GM19467 (cell line): ENCODE data around the gene TCN2.
"Not testable (repeated sequence)": the region's sequence is repeated elsewhere in the genome, so short reads cannot be mapped to it uniquely, and the experiment has no call there.

ENCODE experiments used
- ATAC-seq: cut with Tn5 transposase; IDR thresholded peaks from one replicate; pipeline ENCODE4 v1.9.1; 2021; ENCODE audit warnings: mild to moderate bottlenecking, moderate library complexity; ENCODE audit not compliant: unreplicated experiment

The TCN2 gene

DNA sequence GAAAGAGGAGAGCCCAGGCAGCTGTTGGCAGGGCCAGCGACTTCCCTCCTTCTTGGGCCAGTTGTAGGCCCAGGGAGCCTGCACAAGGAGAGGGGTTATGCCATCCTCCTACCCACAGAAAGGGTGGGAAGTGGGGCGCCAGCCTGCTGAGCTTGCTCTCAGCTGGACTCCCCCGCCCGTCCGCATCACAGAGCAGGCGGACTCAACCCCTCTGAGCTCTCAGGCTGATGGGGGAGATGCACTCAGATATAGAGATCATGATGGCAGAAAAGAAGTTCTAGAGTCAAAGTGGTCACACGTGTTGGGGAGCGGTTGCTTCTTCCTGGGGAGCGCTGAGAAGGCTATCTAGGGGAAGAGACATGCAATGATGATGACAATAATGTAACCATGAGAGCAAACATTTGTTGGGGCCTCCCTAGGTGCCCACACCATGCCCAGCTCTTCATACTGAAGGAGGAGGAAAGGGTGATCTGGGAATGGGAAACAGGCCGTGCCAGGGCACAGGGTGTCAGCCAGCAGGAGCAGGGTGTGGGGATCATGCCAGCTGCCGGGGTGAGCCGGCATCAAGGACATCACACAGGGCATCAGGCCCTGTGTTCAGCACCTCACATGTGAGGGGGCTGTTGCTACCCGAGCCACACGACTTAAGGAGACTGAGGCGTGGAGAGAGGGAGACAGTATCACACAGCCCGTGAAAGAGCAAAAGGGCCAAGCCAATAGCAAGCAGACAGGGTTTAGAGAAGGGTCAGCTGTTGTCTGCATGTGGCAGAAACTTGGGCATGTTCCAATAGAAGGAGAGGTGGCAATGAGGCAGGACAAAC is 36.3 kb downstream of the TCN2 start:
- no peak for ATAC-seq

DNA sequence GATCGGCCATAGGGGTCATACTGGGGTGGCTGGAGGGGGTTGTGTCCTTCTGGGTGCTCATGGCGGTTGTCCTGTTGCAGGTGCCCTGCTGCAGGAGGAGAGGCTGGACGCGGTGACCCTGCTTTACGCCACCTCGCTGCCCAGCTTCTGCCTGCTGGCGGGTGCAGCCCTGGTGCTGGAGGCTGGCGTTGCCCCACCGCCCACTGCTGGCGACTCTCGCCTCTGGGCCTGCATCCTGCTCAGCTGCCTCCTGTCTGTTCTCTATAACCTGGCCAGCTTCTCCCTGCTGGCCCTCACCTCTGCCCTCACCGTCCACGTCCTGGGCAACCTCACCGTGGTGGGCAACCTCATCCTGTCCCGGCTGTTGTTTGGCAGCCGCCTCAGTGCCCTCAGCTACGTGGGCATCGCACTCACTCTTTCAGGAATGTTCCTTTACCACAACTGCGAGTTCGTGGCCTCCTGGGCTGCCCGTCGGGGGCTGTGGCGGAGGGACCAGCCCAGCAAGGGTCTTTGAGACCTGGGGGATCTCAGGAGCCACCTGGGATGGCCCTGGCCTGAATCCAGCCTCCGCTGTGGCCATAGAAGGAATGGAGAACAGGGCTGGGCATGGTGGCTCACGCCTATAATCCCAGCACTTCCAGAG is 39.7 kb downstream of the TCN2 start:
- ATAC-seq = no peak

DNA sequence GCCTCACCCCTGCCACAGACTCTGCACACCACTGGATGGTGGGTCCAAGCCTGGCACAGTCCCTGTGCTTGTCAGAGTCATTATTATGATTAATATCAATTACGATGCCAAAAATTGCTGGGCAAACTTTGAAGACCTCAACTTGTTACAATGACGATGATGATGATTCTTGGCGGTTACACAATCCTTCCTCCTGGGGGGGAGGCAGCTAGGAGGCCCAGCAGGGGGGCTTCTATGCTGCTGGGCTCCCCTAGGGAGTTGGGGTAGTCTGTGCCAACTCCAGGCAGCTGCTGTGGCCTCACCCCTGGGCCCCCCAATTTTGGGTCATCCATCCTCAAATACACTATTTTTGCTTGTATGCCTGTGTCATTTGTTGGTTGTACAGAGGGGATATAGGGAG is 40.6 kb downstream of the TCN2 start:
- ATAC-seq = no peak

DNA sequence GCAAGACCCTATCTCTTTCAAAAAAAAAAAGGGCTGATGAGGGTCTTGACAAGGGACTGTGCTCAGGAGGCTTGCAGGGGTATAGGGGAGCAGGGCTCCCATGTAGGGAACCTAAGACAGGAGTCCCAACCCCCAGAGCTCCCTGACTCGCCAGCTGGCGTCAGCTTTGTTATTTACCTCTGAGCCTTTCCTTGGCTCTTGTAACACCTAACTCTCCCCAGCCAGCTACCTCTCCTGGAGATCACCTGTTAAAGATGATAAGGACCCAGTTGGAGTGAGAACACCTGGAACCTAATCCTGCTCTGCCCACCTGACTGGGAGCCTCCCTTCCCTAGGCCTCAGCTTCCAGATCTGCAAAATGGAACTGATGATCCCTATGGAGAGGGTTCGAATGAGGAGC is 41.9 kb downstream of the TCN2 start:
- ATAC-seq = no peak

DNA sequence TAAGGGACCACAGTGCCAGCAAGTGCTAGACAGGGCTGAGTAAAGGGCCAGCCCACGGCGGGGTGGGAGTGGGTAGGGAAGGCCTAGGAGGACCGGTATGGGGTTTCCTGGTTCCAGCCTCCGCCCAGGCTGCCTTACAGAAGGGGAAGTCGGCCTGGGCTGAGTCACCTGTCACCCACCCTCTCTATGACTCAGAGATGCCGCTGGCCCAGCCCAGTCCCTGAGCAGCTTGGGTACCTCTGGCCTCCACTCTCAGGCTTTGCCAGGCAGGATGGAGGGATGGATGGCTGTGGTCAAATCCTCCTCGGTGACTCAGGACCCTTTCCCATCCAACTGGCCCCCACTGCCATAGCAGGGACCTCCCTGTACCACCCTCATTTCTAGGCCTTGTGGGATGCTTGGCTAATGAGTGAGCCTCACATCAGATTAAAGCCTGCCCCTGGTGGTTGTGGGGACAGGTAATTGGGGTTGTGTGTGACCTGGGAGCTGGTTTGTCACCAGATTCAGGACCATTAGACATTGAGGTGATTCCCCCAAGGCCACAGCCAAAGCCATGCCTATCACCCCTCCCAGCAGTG is 42.5 kb downstream of the TCN2 start:
- ATAC-seq = no peak

DNA sequence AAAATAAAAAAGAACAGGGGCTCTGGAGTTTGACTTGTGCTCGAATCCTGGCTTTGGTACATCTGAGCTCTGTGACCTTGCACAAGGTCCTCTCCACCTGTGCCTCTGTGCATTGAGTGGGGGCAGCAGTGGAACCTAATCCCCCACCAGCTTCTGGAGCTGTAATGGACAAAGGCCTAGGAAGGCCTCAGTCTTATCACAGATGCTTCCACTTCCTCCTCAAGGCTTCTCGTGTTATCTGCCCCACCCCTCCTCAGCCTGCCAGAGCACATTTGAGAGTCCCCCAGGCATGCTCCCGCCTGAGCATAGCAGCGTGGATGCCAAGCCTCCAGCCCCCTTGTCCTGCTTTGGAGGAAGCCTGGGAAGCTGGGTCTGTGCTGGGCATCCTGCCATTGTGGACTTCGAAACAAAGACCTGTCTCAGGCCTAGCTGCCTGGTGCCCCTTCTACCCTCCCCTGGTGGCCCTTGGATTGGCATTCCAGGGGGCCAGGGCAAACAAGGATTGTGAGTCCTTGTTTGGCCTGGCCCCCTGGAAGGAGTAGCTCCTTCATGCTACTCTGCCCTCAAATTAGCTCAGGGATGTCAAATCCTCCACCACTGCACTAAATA is 43.6 kb downstream of the TCN2 start:
- ATAC-seq = no peak

DNA sequence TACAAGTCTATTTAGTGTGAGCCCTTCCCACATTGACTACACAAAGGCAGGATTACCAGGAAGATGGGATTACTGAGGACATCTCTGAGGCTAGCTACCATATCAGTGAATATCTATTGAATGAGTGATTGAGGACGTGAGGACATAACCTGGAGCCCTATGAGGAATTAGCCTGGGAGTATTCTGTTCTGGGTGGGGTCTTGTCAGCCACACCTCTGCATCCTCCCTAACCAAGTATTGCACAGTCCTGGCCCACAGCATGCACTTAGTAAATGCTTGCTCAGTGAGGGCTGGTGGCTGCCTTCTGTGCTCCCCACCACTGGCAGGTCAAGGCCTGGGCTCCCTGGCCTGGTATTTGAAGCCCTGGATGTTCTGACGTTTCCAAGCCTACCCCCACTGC is 45.9 kb downstream of the TCN2 start:
- ATAC-seq = no peak

DNA sequence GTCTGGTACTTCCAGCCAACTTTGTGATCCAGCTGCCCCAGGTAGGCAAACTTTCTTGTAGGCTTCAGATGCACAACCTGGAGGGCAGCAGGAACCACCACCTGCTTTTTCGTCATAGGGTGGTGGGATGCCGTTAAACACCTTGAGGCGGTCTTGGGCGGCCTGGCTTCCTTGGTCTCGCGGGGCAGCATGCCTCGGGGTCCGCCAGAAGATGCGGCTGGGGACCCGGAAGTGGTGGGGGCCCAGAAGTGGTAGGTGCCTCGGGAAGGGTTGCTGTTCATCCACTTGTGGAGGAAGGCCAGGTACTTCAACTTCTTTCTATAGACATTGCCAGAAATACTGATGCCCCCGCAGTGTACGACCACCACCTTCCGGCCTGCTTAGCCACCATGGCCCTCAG is 47.4 kb downstream of the TCN2 start:
- no peak for ATAC-seq

DNA sequence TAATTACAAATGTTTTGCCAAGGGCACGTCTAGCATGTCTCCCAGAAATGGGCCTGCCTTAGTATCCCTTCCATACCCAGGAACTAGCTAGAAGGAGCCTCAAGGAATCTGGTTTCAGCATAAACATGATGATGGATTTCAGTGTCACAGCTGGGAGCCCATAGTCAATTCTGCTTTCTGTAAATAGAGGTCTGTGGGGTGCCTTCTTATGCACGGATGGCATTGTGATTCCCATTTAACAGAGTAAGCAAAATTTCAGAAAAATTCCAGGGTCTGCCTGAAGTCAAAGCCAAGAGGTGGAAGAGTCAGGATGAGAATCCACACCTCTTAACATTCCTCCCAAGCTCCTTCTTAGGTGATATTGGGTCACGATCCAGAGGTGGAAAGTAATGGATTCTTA is 48.6 kb downstream of the TCN2 start:
- no peak for ATAC-seq

DNA sequence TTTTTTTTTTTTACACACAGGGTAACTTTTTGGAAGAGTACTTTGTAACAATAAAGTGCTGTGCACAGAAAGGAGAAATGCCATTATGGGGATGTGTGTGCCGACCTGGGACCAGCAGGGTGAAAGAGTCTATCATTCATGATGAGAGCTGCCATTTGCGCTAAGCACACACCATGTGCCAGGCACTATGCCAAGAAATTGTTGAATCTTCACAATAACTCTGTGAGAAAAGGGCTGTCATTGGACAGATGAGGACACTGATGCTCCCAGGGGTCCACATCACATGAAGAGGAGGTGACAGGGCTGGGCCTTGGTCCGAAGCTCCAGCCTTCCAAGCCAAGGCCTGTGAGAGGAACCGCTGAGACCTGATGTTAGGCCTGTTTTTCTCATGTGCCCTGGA is 55.1 kb downstream of the TCN2 start:
- no peak for ATAC-seq

DNA sequence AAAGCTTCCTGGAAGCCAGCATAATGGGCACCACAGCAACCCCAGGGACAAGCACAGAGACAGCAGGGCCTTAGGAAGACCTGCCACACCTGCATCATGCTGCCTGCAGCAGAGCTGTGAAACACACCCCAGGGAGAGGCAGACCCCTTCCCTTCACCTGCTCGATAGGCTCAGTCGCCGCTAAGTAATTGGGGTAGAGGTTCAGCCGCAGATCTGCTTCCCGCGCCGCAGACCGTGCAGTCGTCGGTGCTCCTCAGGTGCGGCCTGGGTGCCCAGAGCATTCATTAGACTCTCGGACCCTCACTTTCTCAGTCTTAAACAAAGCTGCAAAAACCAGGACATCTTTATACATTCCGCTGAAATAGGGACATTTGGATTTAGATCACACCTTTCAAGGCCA is 57.8 kb downstream of the TCN2 start:
- no peak for ATAC-seq

DNA sequence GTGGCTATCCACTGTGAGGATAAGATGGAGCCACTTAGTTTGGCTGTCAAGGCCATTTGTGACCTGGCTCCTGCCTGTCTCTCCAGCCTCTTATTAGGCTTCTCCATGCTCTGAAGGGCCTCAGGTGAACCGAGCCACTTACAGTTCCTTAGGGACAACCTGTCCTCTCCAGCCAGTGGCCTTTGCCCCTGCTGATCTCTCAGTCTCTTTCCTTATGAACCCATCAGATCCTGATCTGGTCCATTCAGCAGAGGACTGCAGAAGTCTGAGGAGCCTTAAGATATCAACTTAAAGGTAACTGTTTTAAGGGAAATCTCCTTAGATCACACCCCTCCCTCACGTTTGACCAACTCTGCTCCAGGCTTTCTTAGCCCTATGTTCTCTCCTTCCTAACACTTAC is 58.3 kb downstream of the TCN2 start:
- no peak for ATAC-seq

DNA sequence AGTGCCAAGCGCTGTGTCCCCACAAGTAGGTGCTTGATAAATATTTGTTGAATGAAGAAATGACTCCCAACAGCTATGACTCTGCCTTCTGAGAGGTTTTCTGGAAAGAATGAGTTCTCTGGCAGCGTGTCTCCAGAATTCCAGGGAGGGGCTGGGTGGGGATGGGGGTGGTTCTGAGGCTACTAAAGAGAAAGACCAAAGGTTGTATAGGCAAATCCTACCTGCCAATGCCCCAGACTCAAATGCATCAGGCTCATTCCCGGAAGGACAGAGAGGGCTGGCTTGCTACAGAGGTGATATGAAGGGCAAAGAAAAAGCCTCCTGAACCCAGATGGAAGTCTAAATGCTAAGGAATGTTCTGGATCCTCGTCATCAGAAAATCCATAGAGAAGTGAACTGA is 58.8 kb downstream of the TCN2 start:
- ATAC-seq = no peak

DNA sequence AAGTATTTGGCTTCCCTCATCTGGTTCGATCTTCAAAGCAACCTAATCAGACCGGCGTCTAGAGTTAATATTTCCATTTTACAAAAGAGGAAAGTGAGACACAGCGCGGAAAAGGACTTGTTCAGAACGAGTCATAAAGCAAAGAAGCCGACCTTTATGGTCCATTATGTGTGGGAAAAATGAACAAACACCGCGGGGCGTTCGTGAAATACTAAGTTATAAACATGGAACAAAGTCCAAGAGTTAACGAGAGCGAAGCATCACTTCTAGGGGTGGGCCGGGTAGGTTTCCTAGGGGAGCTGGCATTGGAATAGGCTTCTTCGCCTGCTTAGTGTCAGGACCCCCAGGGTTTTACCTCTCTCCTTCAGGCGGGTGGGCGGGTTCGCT is 60.1 kb downstream of the TCN2 start:
- ATAC-seq = no peak

DNA sequence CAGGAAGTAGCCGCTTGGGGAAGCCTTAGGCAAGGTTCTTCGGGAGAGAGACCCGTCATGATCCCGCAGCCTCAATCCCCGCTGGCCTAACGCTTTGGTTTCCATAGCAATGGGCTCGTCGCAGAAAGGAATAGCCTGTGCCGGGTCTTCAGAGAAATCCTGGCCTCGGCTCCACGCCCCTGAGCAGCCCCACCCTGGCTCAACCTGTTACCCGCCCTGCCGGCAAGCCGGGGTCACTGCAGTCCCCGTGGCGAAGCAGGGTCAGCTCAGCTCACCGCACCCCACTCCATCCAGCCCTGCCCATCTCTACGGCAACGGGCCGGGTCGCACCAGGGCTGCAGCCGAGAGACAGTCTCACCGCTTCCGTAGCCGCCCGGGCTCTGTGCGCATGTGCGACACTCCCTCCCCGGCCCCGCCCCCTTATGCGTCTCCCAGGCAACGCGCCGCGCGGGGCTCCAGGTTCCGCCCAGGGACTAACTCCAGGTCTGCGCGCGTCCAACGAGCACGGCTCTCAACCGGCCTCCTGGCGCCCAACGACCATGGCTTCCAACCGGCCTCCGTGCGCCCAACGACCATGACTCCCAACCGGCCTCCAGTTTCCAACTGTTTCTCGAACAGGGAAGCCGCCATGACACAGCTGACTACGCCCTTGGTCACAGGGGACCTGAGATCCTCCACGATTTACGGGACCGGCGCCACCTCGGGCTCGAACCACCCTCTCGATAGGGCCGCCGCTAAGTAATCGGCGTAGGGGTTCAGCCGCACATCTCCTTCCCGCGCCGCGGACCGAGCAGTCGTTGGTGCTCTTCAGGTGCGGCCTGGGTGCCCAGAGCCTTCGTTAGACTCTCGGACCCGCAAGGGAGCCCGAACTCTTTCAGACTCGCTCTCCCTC is 60.8 kb downstream of the TCN2 start, which contains the start of gene DUSP18:
Gene DUSP18, minus strand, starts transcription at position 382 of the 892 bp plus-strand sequence. CDS start 3,872 bp downstream, outside the sequence.
- peak; percentile 84 for ATAC-seq

DNA sequence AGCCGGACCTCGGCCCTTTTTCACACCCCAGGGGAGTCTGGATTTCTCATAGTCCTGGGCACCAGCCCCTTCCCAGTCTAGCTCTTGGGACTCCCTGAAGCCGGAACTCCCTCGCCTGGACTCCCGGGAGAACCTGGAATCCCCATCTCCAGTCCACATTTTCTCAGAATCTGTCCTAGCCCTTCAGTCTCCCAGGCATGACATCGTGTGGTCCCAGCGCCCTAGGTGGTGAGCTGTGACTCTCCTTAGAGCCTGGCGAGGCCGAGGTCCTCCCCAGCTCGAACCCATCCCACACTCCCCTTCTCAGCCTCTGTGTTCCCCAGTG is 61.4 kb downstream of the TCN2 start:
- no peak for ATAC-seq

DNA sequence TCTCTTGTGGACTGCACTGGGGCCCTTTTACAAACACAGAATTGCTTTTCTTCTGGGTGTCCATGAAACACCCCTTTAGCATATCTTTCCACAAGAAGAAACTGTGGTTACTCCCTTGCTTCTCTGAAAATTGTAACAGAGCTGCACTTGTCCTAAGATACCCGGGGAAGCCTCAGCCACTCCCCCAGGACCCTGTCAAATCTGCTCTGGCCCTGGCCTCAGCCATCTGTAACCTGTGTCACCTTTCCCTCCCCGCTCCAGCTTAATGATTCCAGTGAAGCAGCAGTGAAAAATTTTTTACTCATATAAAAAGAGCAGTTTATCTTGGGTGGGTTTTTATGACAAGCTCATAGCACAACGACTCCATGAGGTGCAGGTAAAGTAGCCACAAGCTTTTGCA is 64.1 kb downstream of the TCN2 start:
- no peak for ATAC-seq

DNA sequence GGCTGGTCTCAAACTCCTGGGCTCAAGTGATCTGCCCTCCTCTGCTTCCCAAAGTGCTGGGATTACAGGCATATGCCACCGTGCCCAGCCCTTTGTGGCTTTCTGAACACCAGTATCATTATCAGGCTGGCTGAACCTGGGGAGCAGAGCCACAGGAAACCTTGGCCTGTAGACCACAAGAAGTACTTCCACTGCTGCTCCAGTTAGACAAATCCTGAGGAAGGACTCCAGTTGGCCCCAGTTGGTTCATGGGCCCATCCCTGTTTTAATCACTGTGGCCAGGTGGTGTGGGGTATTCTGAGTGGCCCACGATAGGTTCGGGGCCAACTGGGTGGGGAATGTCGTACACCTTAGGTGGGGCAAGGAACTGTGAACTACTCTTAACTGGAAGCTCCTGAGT is 66.2 kb downstream of the TCN2 start:
- ATAC-seq = no peak

DNA sequence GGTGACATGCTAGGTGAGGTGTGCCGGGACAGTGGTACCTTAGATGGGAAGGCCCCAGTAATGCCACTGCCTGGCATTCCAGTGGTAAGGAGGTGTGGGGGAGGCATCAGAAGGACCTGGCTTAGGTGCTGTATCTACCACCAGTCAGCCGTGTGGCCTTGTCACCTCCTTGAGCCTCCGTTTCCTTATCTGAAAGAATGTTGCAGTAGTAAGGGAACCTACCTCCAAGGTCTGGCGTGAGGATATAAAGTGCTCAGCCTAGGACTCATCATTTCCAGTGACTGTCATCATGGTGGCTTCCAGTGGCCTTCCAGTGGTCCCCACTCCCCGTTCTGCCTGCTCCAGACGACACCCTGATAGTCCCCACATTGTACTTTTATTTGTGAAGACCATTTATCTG is 67.5 kb downstream of the TCN2 start:
- no peak for ATAC-seq

DNA sequence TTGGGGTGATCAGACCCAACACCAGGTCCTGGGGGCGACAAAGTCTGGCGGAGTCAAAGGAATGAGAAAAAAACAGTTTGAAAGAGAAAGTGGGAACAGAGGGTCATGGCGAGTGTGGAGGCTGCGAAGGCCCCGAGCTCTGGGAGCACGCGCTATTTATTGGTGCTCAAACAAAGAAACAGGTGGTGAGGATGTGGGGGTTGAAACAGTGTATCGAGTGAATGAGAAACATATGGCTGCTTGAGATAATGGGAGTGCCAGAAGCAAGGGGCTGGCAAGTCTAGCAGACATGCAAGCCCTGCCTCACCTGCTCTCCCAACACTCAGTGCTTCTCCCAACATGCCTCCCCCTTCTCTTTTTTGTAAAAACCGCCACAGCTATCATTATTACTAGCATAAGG is 68.5 kb downstream of the TCN2 start:
- ATAC-seq = no peak

DNA sequence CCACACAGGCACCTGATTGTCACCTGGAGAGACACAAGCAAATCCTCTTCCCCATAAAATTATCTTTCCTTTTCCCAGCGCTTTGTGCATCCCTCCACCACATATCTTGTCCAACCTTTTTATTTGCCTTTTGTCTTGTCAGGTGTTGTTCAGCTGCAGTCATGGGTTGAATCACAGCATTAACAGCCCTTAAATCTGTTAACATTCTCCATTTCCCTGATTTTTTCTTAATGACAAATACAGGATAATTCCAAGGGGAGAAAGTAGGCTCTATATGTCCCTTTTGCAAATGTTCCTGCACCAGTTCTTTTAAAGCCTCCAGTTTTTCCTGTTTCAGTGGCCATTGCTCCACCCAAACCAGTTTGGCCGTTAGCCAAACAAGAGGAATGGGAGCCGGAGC is 69.6 kb downstream of the TCN2 start:
- ATAC-seq = not testable (repeated sequence)
